Upper lobe of right lung (tissue), 1 donor: Measurements from ENCODE around the gene FGFRL1. TPM values are rescaled to one million over a fixed set of nuclear protein-coding genes. Genes with fewer than 3 reads are reported as not detected.

Experiments
- ATAC-seq: fragments of 200-7000 bp; cut with Tn5 transposase; one replicate; pipeline ENCODE4 v1.9.1; 2020; ENCODE audit warnings: mild to moderate bottlenecking, moderate library complexity
- DNase-seq: peaks from one replicate; pipeline ENCODE4 v3.0.0-alpha.2; 2020
- H3K27ac ChIP-seq: fragments of 200-600 bp; one replicate; pipeline ENCODE4 v1.8.0; 2022
- H3K27me3 ChIP-seq: fragments of 200-600 bp; one replicate; pipeline ENCODE4 v1.8.0; 2022; ENCODE audit warnings: mild to moderate bottlenecking
- H3K36me3 ChIP-seq: fragments of 200-600 bp; one replicate; pipeline ENCODE4 v1.8.0; 2022
- H3K4me1 ChIP-seq: fragments of 200-600 bp; one replicate; pipeline ENCODE4 v1.8.0; 2022
- H3K4me3 ChIP-seq: fragments of 200-600 bp; one replicate; pipeline ENCODE4 v1.8.0; 2022; ENCODE audit warnings: mild to moderate bottlenecking
- H3K9me3 ChIP-seq: fragments of 200-600 bp; one replicate; pipeline ENCODE4 v1.8.0; 2022
- CTCF ChIP-seq: fragments of 200-600 bp; IDR thresholded peaks from one replicate; pipeline ENCODE4 v1.8.0; 2022; ENCODE audit warnings: antibody characterized with exemption
- intact Hi-C: fragments of 100-400 bp; cut with DNase I; formaldehyde crosslinking; loops from one replicate; pipeline ENCODE4 v1.11.0; 2022
- total RNA-seq: library from RNA; stranded (reverse); fragmentation: NEBNext Ultra II Directional; extraction: Animal tissue kit (Norgen Biotek cat#: 25700); gene quantifications from one replicate; pipeline ENCODE4 v1.2.1, GENCODE V29; 2021
- donor health status: DM: no; HTN: yes; CAD: no; lungs with severe emphysema.

Gene FGFRL1
- total RNA-seq, 1 donor from 2014 or later = 25.2 TPM

- Histone ChIP-seq H3K27me3 (peaks cover 79% of the 10 kb centered on the region), H3K4me3 (no peak overlapping the region)
- intact Hi-C loops = no loop called here
Observed at GRCh38 chr4:1001561-1002130, 9.8 kb upstream of the FGFRL1 start.

GRCh38 chr4:1002131-1002630, 9.2 kb upstream of the FGFRL1 start:
- intact Hi-C loops = no loop called here
- peak; percentile 82 for DNase-seq
- Histone ChIP-seq H3K9me3 (no peaks in the 10 kb centered on the region), H3K4me3 (no peak overlapping the region), H3K27me3 (peaks cover 79% of the 10 kb centered on the region), H3K27ac (no peak overlapping the region), H3K36me3 (no peaks in the 10 kb centered on the region), H3K4me1 (peaks cover 19% of the 10 kb centered on the region)
- ATAC-seq = peak; percentile 47
- no peak for TF ChIP-seq CTCF

More at GRCh38 chr4:1001561-1002130, 9.8 kb upstream of the FGFRL1 start:
- DNase-seq (no peak), ATAC-seq (no peak)
- H3K4me1 ChIP-seq = peaks cover 19% of the 10 kb centered on the region
- no peak for TF ChIP-seq CTCF
- H3K27ac ChIP-seq = no peak overlapping the region
- no peaks in the 10 kb centered on the region for H3K36me3 ChIP-seq
- H3K9me3 ChIP-seq = no peaks in the 10 kb centered on the region

GRCh38 chr4:1002631-1003251, 8.7 kb upstream of the FGFRL1 start:
- Histone ChIP-seq H3K27me3 (peaks cover 78% of the 10 kb centered on the region), H3K36me3 (no peaks in the 10 kb centered on the region), H3K4me1 (peaks cover 16% of the 10 kb centered on the region), H3K27ac (no peak overlapping the region), H3K4me3 (no peak overlapping the region), H3K9me3 (no peaks in the 10 kb centered on the region)
- intact Hi-C loops = no loop called here
- DNase-seq = no peak
- ATAC-seq = no peak
- no peak for TF ChIP-seq CTCF

GRCh38 chr4:1003271-1004070, 8.0 kb upstream of the FGFRL1 start:
- no peak overlapping the region for H3K27ac ChIP-seq
- H3K9me3 ChIP-seq = no peaks in the 10 kb centered on the region
- no peak overlapping the region for H3K4me3 ChIP-seq
- no peak for TF ChIP-seq CTCF
- ATAC-seq (peak; percentile 8), DNase-seq (no peak)
- H3K4me1 ChIP-seq = peaks cover 14% of the 10 kb centered on the region
- no peaks in the 10 kb centered on the region for H3K36me3 ChIP-seq
- intact Hi-C loops = no loop called here
- peaks cover 71% of the 10 kb centered on the region for H3K27me3 ChIP-seq

- Histone ChIP-seq H3K4me3 (no peak overlapping the region), H3K27me3 (peaks cover 71% of the 10 kb centered on the region), H3K36me3 (no peaks in the 10 kb centered on the region), H3K9me3 (no peaks in the 10 kb centered on the region), H3K4me1 (peaks cover 20% of the 10 kb centered on the region), H3K27ac (no peak overlapping the region)
- TF ChIP-seq CTCF = no peak
- ATAC-seq (no peak), DNase-seq (no peak)
- intact Hi-C loops = no loop called here
Observed at GRCh38 chr4:1004071-1004418, 7.4 kb upstream of the FGFRL1 start.
